Measurements from ENCODE around the gene FSTL5.

DNA sequence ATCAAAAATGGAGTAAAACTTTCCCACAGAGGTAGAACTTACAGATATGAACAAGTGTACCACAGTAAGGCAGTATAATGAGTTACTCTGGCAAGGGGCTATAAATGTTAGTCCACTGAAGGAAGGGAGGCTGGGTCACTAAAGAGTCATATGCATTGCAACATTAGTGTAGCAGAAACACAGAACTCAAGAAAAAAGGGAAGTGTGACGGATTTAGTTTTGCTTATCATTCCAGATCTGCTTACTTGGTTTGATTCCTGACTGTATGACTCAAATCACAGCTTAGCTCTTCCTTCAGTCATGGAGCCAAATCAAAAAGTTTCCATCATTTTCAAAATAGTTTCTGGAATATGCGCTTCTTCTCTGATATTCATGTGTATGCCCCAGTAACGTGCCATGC lies 148.7 kb downstream of the FSTL5 start:
- TF ChIP-seq, protein P1, sequence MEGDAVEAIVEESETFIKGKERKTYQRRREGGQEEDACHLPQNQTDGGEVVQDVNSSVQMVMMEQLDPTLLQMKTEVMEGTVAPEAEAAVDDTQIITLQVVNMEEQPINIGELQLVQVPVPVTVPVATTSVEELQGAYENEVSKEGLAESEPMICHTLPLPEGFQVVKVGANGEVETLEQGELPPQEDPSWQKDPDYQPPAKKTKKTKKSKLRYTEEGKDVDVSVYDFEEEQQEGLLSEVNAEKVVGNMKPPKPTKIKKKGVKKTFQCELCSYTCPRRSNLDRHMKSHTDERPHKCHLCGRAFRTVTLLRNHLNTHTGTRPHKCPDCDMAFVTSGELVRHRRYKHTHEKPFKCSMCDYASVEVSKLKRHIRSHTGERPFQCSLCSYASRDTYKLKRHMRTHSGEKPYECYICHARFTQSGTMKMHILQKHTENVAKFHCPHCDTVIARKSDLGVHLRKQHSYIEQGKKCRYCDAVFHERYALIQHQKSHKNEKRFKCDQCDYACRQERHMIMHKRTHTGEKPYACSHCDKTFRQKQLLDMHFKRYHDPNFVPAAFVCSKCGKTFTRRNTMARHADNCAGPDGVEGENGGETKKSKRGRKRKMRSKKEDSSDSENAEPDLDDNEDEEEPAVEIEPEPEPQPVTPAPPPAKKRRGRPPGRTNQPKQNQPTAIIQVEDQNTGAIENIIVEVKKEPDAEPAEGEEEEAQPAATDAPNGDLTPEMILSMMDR (IDR thresholded peaks at IDR 0.05) = no peak
- TF ChIP-seq ZFX (IDR thresholded peaks at IDR 0.05; ENCODE audit: borderline replicate concordance) = no peak
